ENCODE measurements around the gene MYO1B.

MYO1B gene

DNA sequence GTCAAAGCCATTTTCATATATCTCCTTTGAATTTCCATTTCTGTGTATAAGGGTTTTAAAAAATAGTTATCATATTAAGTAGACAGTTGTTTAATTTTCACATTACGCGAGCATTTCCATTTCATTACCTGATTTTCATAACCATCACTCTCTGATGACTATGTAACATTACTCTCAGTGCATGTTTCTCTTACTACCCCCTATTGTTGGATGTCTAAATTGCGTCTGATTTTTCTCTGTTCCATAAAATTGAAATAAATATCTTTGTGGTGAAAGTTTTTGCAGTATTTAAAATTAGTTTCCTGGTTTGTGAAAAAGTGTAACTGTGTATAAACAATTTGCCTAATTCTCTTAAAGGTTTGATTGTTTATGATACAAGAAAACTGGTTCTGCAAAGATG lies 123.8 kb downstream of the MYO1B start:
- DNase-seq, result no peak

DNA sequence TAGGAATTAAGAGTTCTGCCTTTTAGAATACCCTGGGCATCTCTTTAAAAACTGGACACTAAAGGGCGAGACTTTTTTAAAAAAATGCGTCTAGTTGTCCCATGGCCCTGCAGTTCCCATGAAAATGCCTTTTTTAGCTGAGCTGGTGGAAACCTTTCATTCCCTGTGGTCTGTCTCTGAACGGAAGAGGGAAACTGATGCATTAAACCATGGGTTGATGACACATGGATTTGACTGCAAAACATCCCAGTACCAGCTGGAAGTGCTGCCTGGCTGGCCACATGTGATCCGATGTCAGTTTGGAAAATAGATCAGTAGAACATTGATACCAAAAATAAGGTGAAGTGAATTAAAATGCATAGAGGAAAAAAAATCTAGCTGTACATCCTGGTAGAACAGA lies 129.2 kb downstream of the MYO1B start:
- no peak for DNase-seq

DNA sequence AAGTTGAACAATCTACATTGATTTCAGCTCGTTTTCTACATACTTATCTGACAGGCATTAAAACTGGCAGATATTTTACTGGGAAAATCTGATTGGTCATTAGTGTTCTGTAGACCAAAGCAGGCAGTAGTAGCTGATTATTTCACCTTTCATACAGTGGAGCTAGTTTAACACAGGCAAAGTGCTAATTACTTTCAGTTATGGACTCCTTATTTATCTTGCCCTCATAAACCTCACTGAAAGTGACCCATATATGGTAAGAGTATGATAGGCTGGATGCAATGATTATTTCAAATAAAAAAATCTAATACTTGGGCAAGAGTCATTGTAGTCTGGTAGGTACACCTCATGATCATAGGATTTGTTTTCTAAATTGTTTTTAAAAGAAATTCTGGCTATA lies 129.7 kb downstream of the MYO1B start:
- DNase-seq, result no peak

DNA sequence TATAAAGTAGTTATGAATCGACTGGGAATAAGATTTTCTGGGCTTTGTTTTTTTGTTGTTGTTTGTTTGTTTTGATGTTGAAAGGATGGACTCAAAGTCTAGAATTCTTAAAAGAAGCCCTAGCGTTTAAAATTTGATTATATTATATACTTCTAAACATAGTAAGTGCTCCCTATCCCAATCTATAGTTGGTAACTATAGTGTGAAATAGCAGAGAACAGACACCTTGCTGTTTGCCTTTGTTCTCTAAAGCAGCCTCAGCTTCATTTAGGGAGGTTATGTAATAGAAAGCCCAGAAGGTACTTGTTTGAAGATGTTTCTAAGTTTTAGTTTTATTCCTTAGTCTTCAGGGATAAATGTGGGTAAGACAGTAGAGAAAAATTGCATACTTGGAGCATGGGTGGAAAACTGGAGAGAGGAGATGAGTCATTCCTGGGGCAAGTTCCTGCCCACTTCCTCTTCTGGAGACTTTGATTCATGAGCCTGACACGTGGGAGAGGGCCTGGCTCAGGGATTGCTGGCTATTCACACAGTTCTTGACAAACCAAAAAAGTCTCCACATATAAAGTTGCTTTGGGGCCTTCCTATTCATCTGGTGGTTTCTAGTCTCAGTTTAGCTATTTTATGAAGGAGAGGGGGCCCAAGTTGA lies 131.9 kb downstream of the MYO1B start:
- DNase-seq, result peak in 1 of 5 donors; percentile 8

DNA sequence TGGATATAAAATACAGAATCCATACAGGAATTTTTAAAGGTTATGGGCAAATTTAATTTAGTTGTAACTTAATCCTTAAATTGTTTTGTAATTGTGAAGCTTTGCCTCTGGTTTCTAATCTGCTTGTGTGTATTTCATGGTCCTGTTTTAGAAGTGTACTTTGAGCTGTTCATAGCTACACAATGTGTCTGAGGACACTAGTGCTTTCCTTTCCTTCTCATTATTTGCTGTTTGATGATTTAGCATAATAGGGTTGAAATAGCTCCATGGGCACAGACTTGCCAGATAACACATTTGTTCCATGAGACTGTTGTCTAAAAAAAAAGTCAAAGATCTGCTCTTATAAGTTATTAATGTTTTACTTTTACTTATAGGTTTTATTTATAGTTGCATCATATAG lies 134.2 kb downstream of the MYO1B start:
- DNase-seq, result no peak

DNA sequence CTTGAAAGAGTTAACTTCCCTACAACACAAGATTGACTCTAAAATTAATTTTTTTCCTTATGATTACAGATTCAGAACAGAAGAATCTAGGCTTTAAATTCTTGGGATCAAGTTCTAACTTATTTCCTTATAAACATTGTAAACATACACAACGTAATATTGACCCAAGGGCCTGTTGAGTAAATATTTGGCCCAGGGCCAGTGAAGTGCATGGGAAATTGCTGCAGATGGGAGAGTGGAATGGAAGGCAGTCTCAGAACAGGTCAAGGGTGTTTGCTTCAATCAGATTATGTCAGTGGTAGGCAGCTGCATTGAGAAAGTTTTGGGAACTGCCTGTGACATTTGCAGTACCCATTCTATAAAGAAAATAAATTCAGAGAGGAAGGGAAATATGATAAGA lies 137.6 kb downstream of the MYO1B start:
- DNase-seq, result no peak

DNA sequence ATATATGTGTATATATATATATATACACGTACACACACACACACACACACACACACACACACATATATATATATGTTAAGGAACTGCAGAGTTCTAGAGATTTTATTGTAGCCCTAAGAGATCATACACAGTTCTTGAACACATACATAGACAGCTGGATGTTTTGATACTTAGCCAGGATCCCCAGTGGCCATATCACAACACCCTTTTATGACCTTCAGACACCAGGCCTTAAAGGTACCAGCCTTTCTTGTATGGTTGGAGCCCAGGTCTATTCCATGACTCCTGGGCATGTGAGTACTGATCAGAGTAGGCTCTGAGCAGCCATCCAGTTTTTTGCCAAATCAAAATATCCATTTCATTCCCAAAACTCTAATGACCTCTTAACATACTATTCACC lies 138.3 kb downstream of the MYO1B start:
- no peak for DNase-seq

DNA sequence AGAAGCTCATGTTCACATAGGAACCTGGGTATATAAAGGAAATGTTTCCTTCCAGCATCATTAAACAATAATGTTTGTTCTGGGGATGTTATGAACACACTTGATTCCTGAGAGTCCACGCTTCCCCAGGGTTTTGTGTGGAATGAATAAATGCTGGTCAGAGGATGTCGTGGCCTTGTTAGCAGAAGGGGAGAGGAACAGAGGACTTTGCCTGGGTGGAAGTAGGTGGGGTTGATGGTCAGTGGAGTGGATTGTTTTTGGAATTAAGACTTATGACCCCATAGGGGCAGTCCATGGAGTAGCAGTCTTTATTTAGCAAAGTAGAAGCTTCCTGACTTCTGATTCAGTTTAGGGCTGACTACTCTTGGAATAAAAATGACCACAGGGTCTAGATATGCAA lies 139.6 kb downstream of the MYO1B start:
- no peak for DNase-seq

DNA sequence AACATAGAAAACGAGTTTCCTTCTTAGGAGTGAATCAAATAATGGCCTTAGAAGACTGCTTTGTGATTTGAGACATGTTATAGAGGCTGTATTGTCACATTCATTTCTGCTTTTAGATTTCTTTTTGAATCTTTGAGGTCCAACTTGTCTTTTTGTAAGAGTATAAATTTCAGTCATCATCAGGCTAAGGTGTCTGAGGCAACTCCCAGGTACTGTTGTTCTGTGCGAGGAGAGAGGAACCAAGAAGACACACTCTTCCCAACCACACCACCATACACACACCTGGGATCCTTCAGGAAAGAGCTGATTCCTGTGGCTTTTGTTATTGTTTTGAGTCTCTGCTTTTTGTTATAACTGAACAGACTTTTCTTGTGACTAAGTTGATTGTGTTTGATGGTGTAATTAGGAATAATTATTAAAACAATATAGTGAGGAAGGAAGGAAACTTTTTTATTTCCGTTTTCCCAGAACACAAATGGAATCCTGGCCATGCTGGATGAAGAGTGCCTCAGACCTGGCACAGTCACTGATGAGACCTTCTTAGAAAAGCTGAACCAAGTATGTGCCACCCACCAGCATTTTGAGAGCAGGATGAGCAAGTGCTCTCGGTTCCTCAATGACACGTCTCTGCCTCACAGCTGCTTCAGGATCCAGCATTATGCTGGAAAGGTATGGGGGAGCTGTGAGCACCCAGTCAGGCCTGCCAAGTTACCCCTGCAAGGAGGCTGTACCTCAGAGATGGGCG lies 140.4 kb downstream of the MYO1B start:
- DNase-seq, result no peak

DNA sequence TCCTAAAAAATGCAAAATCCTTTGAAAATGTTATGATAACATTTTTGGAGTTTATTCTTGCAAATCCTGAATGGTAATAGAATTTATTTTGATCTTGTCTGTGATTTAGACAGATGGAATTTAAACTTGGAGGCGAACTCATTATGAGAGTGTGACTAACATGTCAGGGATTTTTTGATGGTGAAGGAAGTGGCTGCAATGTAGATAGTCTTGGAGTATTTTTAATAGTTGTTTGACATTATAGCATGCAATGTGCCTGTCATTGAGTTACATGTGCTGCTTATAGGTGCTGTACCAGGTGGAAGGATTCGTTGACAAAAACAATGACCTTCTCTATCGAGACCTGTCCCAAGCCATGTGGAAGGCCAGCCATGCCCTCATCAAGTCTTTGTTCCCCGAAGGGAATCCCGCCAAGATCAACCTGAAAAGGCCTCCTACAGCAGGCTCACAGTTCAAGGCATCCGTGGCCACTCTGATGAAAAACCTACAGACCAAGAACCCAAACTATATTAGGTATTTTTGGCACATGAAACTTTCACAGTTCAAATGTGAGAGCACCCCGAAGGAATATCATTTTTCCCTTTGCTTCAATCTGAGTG lies 141.8 kb downstream of the MYO1B start:
- no peak for DNase-seq

DNA sequence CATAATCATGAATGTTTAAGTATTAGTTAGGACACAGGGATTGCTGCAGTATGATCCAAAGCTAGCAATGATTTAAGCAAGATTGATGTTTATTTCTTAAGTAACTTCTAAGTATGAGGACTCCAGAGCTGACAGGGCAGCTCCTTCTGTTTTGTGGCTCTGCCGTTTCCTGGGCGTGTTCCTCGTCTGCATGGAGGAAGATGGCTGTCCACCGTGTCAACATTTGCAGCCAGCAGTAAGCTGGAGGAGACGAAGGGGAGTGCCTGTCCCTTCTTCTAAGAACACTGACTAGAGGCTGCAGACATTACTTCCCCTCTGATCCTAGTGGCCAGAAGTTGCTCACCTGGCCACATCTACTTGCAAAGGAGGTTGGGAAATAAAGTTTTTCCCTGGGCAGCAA lies 144.1 kb downstream of the MYO1B start:
- DNase-seq, result no peak

DNA sequence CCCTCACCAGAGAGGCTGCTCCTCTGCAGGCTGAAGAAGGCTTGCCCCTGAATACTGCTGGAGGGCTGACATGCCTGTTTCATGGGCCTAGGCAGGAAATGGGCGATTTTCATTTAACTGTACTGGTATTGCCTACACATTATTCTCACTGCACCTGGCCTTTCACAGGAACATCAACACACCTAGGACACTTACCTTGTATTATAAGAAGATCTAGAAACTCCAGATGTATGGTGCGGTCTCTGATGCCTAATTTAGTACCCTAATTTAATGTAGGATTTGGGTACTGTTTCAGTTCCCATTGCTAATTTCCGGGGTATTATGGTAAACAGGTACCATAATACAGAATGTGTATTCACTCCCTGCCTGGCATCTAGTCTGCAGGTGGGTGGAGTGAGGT lies 146.0 kb downstream of the MYO1B start:
- no peak for DNase-seq

DNA sequence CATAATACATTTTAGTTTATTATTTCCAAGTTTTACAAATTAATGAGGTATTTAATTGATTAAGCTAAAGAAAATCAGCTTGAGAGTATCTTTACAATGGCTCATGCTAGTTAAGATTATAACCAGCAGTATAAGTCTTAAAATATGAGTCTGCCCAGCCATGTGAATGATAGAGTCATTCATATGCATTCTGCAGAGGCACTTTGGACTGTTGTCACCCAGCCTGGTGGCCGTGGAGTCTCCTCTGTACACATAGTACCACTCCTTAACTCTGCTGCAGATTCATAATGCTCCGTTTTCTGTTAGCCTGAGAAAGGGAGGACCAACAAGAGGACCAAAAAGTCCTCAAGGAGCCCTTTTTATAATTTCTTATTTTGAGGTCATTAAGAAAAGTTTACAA lies 148.8 kb downstream of the MYO1B start:
- no peak for DNase-seq

DNA sequence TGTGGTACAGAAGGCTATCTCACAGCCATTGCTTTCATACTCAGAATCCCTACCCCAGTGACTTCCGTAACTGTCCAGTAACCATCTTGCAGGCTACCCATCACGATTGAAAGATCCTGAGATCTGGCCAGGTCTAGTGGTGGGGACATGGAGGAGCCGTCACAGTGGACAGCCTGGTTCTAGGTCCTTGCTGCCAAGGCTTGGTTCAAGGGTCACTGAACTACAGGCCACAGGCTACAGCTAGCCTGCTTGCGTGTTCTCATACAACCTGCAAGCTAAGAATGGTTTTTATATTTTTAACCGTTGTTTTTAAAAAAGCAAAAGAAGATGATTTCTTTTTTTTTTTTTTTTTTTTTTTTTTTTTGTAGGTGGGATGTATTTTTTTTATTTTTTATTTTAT lies 151.6 kb downstream of the MYO1B start:
- DNase-seq, result no peak

DNA sequence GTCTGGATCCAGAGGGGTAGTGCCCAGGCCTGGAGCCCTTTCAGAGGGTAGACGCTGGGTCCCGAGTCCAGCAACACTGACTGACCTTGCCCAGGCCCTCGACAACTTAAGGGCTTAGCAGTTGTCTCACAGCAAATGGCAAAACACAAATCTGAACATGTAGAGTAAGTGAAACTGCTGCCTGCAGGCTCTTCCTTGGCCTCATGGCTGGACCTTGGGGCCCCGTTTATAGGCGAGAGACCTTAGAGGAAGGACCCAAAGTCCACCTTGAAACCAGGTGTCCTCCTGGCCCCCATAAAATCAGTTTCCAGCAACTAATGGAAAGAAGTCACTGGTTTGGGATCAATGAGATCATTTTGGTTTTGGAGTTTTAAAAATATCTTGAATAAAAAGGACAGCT lies 154.4 kb downstream of the MYO1B start:
- DNase-seq, result no peak

DNA sequence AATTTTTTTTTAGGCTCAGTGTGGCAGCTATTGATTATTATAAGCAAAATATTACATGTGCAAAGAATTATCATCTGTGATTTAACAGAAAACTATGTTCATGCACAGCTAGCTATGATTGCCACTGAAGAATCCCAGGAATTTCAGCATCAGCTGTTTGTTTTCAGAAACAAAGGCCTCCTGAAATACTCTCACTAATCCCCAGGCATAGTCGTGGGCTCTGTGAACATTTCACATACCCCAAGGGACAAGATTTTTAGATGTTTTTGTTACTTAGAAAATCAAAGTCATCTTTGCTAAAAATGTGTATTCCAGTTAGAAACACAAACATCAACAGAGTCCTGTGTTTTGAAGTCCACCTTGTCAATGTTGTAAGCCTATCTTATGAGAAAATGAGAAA lies 156.1 kb downstream of the MYO1B start:
- DNase-seq, result no peak

DNA sequence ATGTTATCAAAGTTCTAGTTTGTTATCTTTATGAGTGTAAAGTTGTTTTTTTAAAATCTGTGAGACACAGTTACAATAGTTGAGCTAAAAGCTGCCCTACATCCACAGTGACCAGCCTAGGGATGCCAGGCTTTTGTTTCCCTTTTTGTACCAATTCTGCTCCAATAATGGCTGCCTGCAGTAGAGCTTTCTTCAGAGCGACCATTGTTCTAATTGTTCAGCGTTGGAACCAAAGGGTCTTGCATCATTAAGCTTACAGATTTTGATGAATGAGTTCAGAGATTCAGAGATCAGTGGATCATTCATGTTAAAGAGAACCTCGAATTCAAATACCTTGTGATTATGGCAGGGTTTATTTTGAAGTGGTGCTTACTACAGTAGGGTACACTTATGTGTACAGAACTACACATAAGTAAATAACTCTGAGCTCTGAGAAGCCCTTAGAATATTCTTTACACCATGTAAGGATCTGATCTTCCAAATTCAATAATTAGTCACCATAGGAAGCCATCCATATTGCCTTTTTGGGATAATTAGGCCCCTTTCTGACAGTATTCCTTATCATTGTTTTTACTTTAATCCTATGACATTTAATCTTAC lies 157.9 kb downstream of the MYO1B start:
- DNase-seq, result no peak

DNA sequence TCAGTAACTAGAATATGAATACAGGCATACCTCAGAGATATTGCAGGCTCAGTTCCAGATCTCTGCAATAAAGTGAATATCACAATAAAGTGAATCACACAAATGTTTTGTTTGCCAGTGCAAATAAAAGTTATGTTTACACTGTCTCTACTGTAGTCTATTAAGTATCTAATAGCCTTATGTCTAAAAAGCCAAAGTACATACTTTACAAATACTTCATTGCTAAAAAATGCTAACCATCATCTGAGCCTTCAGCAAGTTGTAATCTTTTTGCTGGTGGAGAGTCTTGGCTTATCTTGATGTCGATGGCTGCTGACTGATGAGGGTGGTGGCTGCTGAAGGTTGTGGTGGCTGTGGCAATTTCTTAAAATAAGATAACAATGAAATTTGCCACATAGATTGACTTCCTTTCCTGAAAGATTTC lies 159.4 kb downstream of the MYO1B start:
- DNase-seq, result no peak

DNA sequence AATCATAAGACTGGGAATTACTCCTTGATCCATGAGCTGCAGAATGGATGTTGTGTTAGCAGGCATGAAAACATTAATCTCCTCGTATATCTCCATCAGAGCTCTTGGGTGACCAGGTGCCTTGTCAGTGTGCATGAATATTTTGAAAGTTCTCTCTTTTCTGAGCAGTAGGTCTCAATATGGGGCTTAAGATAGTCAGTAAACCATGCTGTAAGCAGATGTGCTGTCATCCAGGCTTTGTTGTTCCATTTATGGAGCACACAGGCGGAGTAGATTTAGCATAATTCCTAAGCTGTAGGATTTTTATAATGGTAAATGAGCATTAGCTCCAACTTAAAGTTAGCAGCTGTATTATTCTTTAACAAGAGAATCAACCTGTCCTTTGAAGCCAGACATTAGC lies 160.3 kb downstream of the MYO1B start:
- no peak for DNase-seq

DNA sequence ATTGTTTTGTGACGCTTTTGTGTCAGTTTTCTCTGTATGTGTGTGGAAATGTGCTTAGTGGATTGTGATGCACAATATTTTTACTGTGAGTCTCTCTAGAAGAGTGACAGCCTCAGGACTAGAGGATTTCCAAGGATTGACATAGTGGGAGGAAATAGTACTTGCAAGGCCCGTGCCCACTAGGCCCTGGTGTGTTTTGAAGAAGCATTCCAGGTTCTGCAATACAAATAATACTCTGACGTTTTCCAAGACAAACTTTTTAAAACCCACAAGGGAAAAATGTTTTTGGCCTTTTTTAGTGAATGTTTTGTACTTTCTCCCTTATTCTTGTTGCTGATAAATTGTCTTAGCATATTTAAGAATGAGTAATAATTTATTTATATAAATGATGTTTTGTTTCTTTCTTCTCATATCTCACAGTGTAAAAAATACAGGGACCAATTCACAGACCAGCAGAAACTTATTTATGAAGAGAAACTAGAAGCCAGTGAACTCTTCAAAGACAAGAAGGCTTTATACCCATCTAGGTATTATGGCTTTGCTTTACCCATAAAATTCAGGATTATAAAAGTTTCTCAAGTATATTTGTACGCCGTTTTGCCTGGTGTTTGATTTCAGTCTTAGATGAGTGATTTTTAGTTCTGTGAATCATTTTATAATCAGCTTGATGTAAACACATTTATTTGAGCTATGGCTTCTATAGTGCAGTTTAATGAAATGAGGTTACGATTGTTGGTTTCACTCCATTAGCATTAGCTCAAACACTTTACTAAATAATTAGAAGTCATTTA lies 165.6 kb downstream of the MYO1B start:
- no peak for DNase-seq

DNA sequence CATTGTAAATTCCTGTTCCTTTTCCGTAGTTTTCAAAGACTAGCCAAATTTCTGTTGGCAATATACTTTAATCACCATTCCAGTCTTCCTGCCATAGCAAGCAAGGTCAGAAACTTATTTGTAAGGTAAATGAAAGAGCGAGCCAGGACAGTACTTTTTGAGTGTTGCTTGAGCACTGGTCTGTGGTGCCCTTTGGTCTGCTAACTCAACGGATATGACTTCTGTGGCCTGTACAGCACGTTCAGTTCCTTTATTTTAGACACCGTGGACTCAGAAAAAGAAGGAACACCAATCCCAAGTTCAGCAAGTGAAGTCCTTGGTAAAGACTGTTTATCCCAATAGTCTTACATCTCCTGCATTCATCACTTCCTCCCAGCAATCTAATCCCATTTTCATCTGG lies 166.3 kb downstream of the MYO1B start:
- no peak for DNase-seq

DNA sequence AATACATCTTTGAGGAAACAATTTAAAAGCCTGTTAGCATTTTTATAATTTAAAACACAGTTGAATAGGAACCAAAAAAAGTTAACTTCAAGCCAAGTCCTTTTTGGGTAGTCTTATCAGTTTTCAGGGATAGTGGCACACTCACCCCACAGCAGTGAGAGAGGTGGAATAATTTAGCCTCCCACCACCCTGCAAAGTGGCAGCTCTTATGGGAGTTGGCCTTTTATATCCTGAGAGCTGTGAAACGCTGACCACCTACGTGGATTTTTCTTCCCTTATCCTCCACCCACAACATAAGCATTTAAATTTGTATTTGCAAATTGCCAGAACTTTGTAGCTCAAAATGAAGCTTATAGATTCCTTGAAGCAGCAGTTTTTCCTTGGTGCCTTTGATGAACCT lies 167.1 kb downstream of the MYO1B start:
- no peak for DNase-seq

DNA sequence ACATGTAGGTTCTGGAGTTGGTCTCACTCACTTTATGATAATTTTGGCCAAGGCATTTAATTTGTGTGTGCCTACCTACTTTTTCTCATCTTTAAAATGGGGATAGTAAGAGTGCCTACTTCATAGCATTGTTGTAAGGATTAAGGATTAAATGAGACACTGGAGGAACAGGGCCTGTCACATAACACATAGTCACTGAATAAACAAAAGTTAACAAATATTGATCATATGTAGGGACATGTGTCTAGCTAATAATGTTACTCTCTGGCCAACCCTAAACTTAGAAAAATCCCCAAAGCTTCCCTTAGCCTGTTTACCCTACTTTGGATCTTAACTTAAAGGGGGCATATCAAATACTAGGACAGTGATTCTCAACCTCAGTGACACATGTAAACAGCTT lies 169.9 kb downstream of the MYO1B start:
- no peak for DNase-seq

All from T-helper 1 cell (primary cell).